Measurements from ENCODE around the gene KCNQ5. TPM values are rescaled to one million over a fixed set of nuclear protein-coding genes. Genes with fewer than 3 reads are reported as not detected.

The KCNQ5 gene
- total RNA-seq, 1 experiment from 2014 or later: 2.0 TPM

- H3K4me3 Mint-ChIP-seq: no peak overlapping the region
- H3K27ac Mint-ChIP-seq: no peak overlapping the region
- no peak for ATAC-seq
- H3K4me1 Mint-ChIP-seq: peaks cover 10% of the 10 kb centered on the region
- H3K27me3 Mint-ChIP-seq (ENCODE audit: low read depth): no peaks in the 10 kb centered on the region
- TF ChIP-seq NR1H2 (CRISPR knock-in tag; IDR thresholded peaks at IDR 0.05) (no peak), NFE2L1 (CRISPR knock-in tag; IDR thresholded peaks at IDR 0.05) (no peak), CDX4 (CRISPR knock-in tag; IDR thresholded peaks at IDR 0.05; ENCODE audit: borderline replicate concordance) (no peak), ZNF416 (CRISPR knock-in tag; IDR thresholded peaks at IDR 0.05) (no peak), ZNF532 (CRISPR knock-in tag; IDR thresholded peaks at IDR 0.05; ENCODE audit: borderline replicate concordance) (no peak), CREB1 (CRISPR knock-in tag; IDR thresholded peaks at IDR 0.05) (no peak), ZNF281 (CRISPR knock-in tag; IDR thresholded peaks at IDR 0.05) (no peak), ZNF232 (CRISPR knock-in tag; IDR thresholded peaks at IDR 0.05) (no peak), ZNF121 (CRISPR knock-in tag; IDR thresholded peaks at IDR 0.05) (no peak), ATF6 (CRISPR knock-in tag; IDR thresholded peaks at IDR 0.05) (no peak), E2F4 (CRISPR knock-in tag; IDR thresholded peaks at IDR 0.05; ENCODE audit: borderline replicate concordance, low read depth) (no peak), ZNF219 (CRISPR knock-in tag; IDR thresholded peaks at IDR 0.05; ENCODE audit: borderline replicate concordance) (no peak), ZNF425 (CRISPR knock-in tag; conservative IDR thresholded peaks at IDR 0.05) (no peak), ESRRA (CRISPR knock-in tag; IDR thresholded peaks at IDR 0.05; ENCODE audit: borderline replicate concordance) (no peak), CREM (CRISPR knock-in tag; IDR thresholded peaks at IDR 0.05) (no peak), ZNF138 (CRISPR knock-in tag; conservative IDR thresholded peaks at IDR 0.05) (no peak), ZNF263 (CRISPR knock-in tag; IDR thresholded peaks at IDR 0.05; ENCODE audit: low read depth) (no peak), ZMAT4 (CRISPR knock-in tag; IDR thresholded peaks at IDR 0.05) (no peak)
- CTCF ChIA-PET: interaction anchor here (1.2 kb wide), 1 partner anchor 23 kb away, joined by 4 read pairs; no protein-coding TSS in a partner anchor
- H3K9me3 Mint-ChIP-seq: no peaks in the 10 kb centered on the region
- POLR2A ChIA-PET: interaction anchor here (0.6 kb wide), 2 partner anchors 13 to 185 kb away, joined by 3 to 6 read pairs; no protein-coding TSS in a partner anchor
- DNase-seq (ENCODE audit: low spot score): no peak
- no peaks in the 10 kb centered on the region for H3K36me3 Mint-ChIP-seq
Observed at GRCh38 chr6:72639920-72640614, 18.2 kb downstream of the KCNQ5 start.

Data from WTC11 (cell line).